ENCODE data around the gene CADPS2.

Gene CADPS2

GRCh38 chr7:122343601-122344302 lies 542.5 kb downstream of the CADPS2 start:
- DNase-seq: no peak

- DNase-seq: no peak
These were observed 545.8 kb downstream of the CADPS2 start for GRCh38 chr7:122340427-122340826.

- no peak for DNase-seq
These were observed 546.9 kb downstream of the CADPS2 start for GRCh38 chr7:122339145-122339904.

- no peak for DNase-seq
These were observed 549.2 kb downstream of the CADPS2 start for GRCh38 chr7:122337011-122337410.

- no peak for DNase-seq
These were observed 557.0 kb downstream of the CADPS2 start for GRCh38 chr7:122329145-122329802.

GRCh38 chr7:122327969-122328368 lies 558.3 kb downstream of the CADPS2 start:
- no peak for DNase-seq

GRCh38 chr7:122316467-122317388 lies 569.5 kb downstream of the CADPS2 start:
- DNase-seq: no peak

- no peak for DNase-seq
These were observed 570.5 kb downstream of the CADPS2 start for GRCh38 chr7:122315507-122316466.

GRCh38 chr7:122314284-122314683 lies 572.0 kb downstream of the CADPS2 start:
- DNase-seq: no peak

- no peak for DNase-seq
These were observed 573.5 kb downstream of the CADPS2 start for GRCh38 chr7:122312789-122313188.

GRCh38 chr7:122311734-122312450 lies 574.4 kb downstream of the CADPS2 start:
- no peak for DNase-seq

- DNase-seq: no peak
These were observed 575.1 kb downstream of the CADPS2 start for GRCh38 chr7:122311050-122311700.

- no peak for DNase-seq
These were observed 575.9 kb downstream of the CADPS2 start for GRCh38 chr7:122310119-122311021.

- no peak for DNase-seq
These were observed 576.8 kb downstream of the CADPS2 start for GRCh38 chr7:122309421-122309820.

- DNase-seq: no peak
These were observed 579.0 kb downstream of the CADPS2 start for GRCh38 chr7:122307228-122307621.

GRCh38 chr7:122306320-122307227 lies 579.7 kb downstream of the CADPS2 start:
- no peak for DNase-seq

GRCh38 chr7:122305475-122306319 lies 580.6 kb downstream of the CADPS2 start:
- no peak for DNase-seq
